Measurements from ENCODE around the gene GAS7.

GRCh38 chr17:10103712-10104111, 94.7 kb downstream of the GAS7 start:
- no peak for TF ChIP-seq CTCF (IDR thresholded peaks at IDR 0.05)
- TF ChIP-seq POLR2A (IDR thresholded peaks at IDR 0.05), result no peak
